GM23338 (cell line): ENCODE results near the gene MARF1. TPM values are rescaled to one million over a fixed set of nuclear protein-coding genes. Genes with fewer than 3 reads are reported as not detected.

ENCODE experiments used
- ATAC-seq: fragments of 200-7000 bp; cut with Tn5 transposase; 3 replicates; pipeline ENCODE4 v1.9.1; 2020
- DNase-seq: peaks from one replicate; pipeline ENCODE4 v3.0.0-alpha.2; 2015; ENCODE audit warnings: low spot score
- H2AFZ ChIP-seq: fragments of 200-600 bp; sonication (generic); 2 replicates; pipeline ENCODE4 v1.8.0; 2016; ENCODE audit warnings: antibody characterized with exemption, mild to moderate bottlenecking, moderate library complexity
- H3F3A ChIP-seq: fragments of 200-600 bp; sonication (generic); replicated peaks from 2 replicates; pipeline ENCODE4 v1.8.0; 2017; ENCODE audit warnings: antibody characterized with exemption, mixed run types, low read depth
- H3K27ac ChIP-seq: fragments of 200-600 bp; sonication (generic); 2 replicates; pipeline ENCODE4 v1.6.1; 2016; ENCODE audit warnings: low read depth
- H3K27me3 ChIP-seq: fragments of 200-600 bp; sonication (generic); 2 replicates; pipeline ENCODE4 v1.8.0; 2016; ENCODE audit warnings: mild to moderate bottlenecking, mixed run types, moderate library complexity; ENCODE audit not compliant: insufficient read depth
- H3K36me3 ChIP-seq: fragments of 200-600 bp; sonication (generic); 2 replicates; pipeline ENCODE4 v1.8.0; 2016; ENCODE audit warnings: mild to moderate bottlenecking; ENCODE audit not compliant: insufficient read depth
- H3K4me1 ChIP-seq: fragments of 200-600 bp; sonication (generic); 2 replicates; pipeline ENCODE4 v1.8.0; 2016; ENCODE audit warnings: mild to moderate bottlenecking, moderate library complexity; ENCODE audit not compliant: insufficient read depth
- H3K4me2 ChIP-seq: fragments of 200-600 bp; sonication (generic); 2 replicates; pipeline ENCODE4 v1.7.1; 2017; ENCODE audit warnings: mixed run types
- H3K4me3 ChIP-seq: fragments of 200-600 bp; sonication (generic); 2 replicates; pipeline ENCODE4 v1.6.1; 2016; ENCODE audit warnings: mixed run types
- H3K79me2 ChIP-seq: fragments of 200-600 bp; sonication (generic); replicated peaks from 2 replicates; pipeline ENCODE4 v1.8.0; 2017; ENCODE audit warnings: mild to moderate bottlenecking; ENCODE audit not compliant: insufficient read depth
- H3K9me2 ChIP-seq: fragments of 200-600 bp; sonication (generic); 2 replicates; pipeline ENCODE4 v1.8.0; 2017; ENCODE audit not compliant: insufficient read depth
- H4K20me1 ChIP-seq: fragments of 200-600 bp; sonication (generic); replicated peaks from 2 replicates; pipeline ENCODE4 v1.8.0; 2017; ENCODE audit warnings: mild to moderate bottlenecking; ENCODE audit not compliant: insufficient read depth
- H3K27ac Mint-ChIP-seq: 2 replicates; pipeline ENCODE4 v1.8.0; 2020; ENCODE audit warnings: inconsistent platforms, mild to moderate bottlenecking, moderate library complexity, mixed read lengths
- H3K27me3 Mint-ChIP-seq: 3 replicates; pipeline ENCODE4 v1.8.0; 2022; ENCODE audit warnings: low read depth, mild to moderate bottlenecking, moderate library complexity, mixed read lengths, inconsistent platforms; ENCODE audit not compliant: insufficient read depth, poor library complexity
- H3K36me3 Mint-ChIP-seq: 3 replicates; pipeline ENCODE4 v1.8.0; 2021; ENCODE audit warnings: low read depth, mild to moderate bottlenecking, inconsistent platforms, moderate library complexity, mixed read lengths
- H3K4me1 Mint-ChIP-seq: 3 replicates; pipeline ENCODE4 v1.8.0; 2020; ENCODE audit warnings: mild to moderate bottlenecking, inconsistent platforms, mixed read lengths
- H3K4me3 Mint-ChIP-seq: 3 replicates; pipeline ENCODE4 v1.8.0; 2021; ENCODE audit warnings: moderate library complexity, mild to moderate bottlenecking, inconsistent platforms, mixed read lengths
- H3K9me3 Mint-ChIP-seq: 3 replicates; pipeline ENCODE4 v1.8.0; 2020; ENCODE audit warnings: moderate library complexity, mild to moderate bottlenecking, inconsistent platforms, mixed read lengths
- CREB1 ChIP-seq: fragments of 250-450 bp; sonication (Bioruptor Pico); IDR thresholded peaks from 2 replicates; pipeline ENCODE4 v1.5.0; 2020; ENCODE audit warnings: low read depth, mild to moderate bottlenecking, moderate library complexity
- CTCF ChIP-seq, 2 experiments: fragments of 200-600 bp in 1 of 2; sonication (generic) in 1 of 2; conservative IDR thresholded peaks; 2 replicates each; pipeline versions ENCODE4 v1.5.1 to v1.6.1; 2016 to 2017; ENCODE audit warnings: antibody characterized with exemption in 2 of 2, low read depth in 2 of 2, mild to moderate bottlenecking in 2 of 2, moderate library complexity in 1 of 2
- JUNB ChIP-seq: IDR thresholded peaks from one replicate; pipeline ENCODE4 v1.6.1; 2016; ENCODE audit warnings: antibody characterized with exemption; ENCODE audit not compliant: unreplicated experiment
- NANOG ChIP-seq: IDR thresholded peaks from 2 replicates; pipeline ENCODE4 v1.6.1; 2016; ENCODE audit warnings: antibody characterized with exemption, borderline replicate concordance
- POLR2AphosphoS5 ChIP-seq: IDR thresholded peaks from 2 replicates; pipeline ENCODE4 v1.6.1; 2016; ENCODE audit warnings: antibody characterized with exemption, low read depth
- ZNF331 ChIP-seq: fragments of 250-450 bp; sonication (Bioruptor Pico); IDR thresholded peaks from 2 replicates; pipeline ENCODE4 v1.5.0; 2020; ENCODE audit warnings: low read depth, mild to moderate bottlenecking, moderate library complexity
- polyA plus RNA-seq: library from polyadenylated mRNA; unstranded; fragments of >200 nt; fragmentation: Nextera tagmentation; extraction: Ambion mirVana; gene quantifications from 2 replicates; pipeline ENCODE4 v1.2.1, GENCODE V29; 2016
- total RNA-seq: library from RNA; depleted of rRNA; stranded (reverse); fragments of >200 nt; shearing (Covaris generic); gene quantifications from 2 replicates; pipeline ENCODE4 v1.2.3, GENCODE V29; 2014
- TF ChIP-seq, protein P1 (sequence below): IDR thresholded peaks from one replicate; pipeline ENCODE4 v1.6.1; 2018; ENCODE audit warnings: antibody characterized with exemption; ENCODE audit not compliant: unreplicated experiment

MARF1 gene
- total and polyA plus RNA-seq, 2 experiments from 2014 or later: 8.3 to 16.0 TPM

DNA sequence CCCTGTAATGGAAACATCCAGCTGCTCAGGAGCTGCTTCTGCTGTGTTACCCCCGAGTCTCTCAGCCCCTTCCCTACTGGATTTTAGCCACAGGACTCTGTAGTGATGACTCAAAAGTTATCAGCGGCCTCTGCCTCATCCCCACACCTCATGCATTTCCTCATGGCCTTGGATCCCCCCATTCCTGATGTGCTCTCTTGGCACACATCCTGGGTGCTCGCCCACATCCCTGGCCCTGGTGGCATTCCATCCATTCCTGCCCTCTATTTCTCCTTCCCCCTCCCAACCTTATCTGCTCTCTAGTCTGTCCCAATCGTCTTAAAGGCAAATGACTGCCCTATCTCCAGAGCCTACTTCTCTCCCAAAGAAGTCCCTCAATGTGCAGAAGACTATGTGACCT is 24.6 kb downstream of the MARF1 start (continued):
- no peak for TF ChIP-seq CTCF (conservative IDR thresholded peaks at IDR 0.05; ENCODE audit: low read depth in 2 of 2)

GRCh38 chr16:15617901-15618300 is 25.1 kb downstream of the MARF1 start:
- no peaks in the 10 kb centered on the region for H3K27me3 Mint-ChIP-seq
- H3K4me1 Mint-ChIP-seq: no peaks in the 10 kb centered on the region
- Histone ChIP-seq H3K4me1 (no peaks in the 10 kb centered on the region), H3K4me2 (no peak overlapping the region), H3K9me2 (no peaks in the 10 kb centered on the region), H3K36me3 (peaks cover 16% of the 10 kb centered on the region), H4K20me1 (no peaks in the 10 kb centered on the region), H3K27ac (no peak overlapping the region), H2AFZ (no peak overlapping the region), H3K79me2 (no peaks in the 10 kb centered on the region), H3K4me3 (no peak overlapping the region), H3F3A (no peaks in the 10 kb centered on the region), H3K27me3 (no peaks in the 10 kb centered on the region)
- no peaks in the 10 kb centered on the region for H3K9me3 Mint-ChIP-seq
- no peak overlapping the region for H3K27ac Mint-ChIP-seq
- peaks cover 55% of the 10 kb centered on the region for H3K36me3 Mint-ChIP-seq
- TF ChIP-seq CREB1 (CRISPR knock-in tag) (no peak), NANOG (no peak), CTCF (conservative IDR thresholded peaks at IDR 0.05; ENCODE audit: low read depth in 2 of 2) (no peak), POLR2AphosphoS5 (no peak), JUNB (no peak), ZNF331 (CRISPR knock-in tag) (no peak)
- TF ChIP-seq, protein P1, sequence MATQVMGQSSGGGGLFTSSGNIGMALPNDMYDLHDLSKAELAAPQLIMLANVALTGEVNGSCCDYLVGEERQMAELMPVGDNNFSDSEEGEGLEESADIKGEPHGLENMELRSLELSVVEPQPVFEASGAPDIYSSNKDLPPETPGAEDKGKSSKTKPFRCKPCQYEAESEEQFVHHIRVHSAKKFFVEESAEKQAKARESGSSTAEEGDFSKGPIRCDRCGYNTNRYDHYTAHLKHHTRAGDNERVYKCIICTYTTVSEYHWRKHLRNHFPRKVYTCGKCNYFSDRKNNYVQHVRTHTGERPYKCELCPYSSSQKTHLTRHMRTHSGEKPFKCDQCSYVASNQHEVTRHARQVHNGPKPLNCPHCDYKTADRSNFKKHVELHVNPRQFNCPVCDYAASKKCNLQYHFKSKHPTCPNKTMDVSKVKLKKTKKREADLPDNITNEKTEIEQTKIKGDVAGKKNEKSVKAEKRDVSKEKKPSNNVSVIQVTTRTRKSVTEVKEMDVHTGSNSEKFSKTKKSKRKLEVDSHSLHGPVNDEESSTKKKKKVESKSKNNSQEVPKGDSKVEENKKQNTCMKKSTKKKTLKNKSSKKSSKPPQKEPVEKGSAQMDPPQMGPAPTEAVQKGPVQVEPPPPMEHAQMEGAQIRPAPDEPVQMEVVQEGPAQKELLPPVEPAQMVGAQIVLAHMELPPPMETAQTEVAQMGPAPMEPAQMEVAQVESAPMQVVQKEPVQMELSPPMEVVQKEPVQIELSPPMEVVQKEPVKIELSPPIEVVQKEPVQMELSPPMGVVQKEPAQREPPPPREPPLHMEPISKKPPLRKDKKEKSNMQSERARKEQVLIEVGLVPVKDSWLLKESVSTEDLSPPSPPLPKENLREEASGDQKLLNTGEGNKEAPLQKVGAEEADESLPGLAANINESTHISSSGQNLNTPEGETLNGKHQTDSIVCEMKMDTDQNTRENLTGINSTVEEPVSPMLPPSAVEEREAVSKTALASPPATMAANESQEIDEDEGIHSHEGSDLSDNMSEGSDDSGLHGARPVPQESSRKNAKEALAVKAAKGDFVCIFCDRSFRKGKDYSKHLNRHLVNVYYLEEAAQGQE: no peak
- H3K4me3 Mint-ChIP-seq: no peak overlapping the region
- ATAC-seq: no peak
- DNase-seq: no peak
